OCI-LY3 (cell line): ENCODE data around the gene FBXO41.

Experiments
- H2AFZ ChIP-seq: fragments of 200-600, 300-600 bp; shearing (Covaris generic); 2 replicates; pipeline ENCODE4 v1.6.0; 2014; ENCODE audit warnings: antibody characterized with exemption, low read depth, low read length
- H3K27ac ChIP-seq: fragments of 200-600, 300-600 bp; sonication (generic); 2 replicates; pipeline ENCODE4 v1.5.1; 2014; ENCODE audit warnings: mild to moderate bottlenecking, low read length, moderate library complexity, mixed read lengths
- H3K27me3 ChIP-seq: fragments of 200-600, 300-600 bp; sonication (generic); 2 replicates; pipeline ENCODE4 v1.6.1; 2014; ENCODE audit warnings: low read depth, low read length, mixed read lengths
- H3K36me3 ChIP-seq: fragments of 200-600, 300-600 bp; sonication (generic); replicated peaks from 2 replicates; pipeline ENCODE3; 2014; ENCODE audit warnings: low read depth, low read length, mixed read lengths
- H3K4me1 ChIP-seq: fragments of 300-600, 200-600 bp; sonication (generic); 2 replicates; pipeline ENCODE4 v1.6.1; 2014; ENCODE audit warnings: low read length, mixed read lengths
- H3K4me2 ChIP-seq: fragments of 200-600, 300-600 bp; sonication (generic); 2 replicates; pipeline ENCODE4 v1.6.1; 2014; ENCODE audit warnings: low read length, mixed read lengths
- H3K4me3 ChIP-seq: fragments of 300-600, 200-600 bp; sonication (generic); 2 replicates; pipeline ENCODE4 v1.5.1; 2014; ENCODE audit warnings: antibody characterized with exemption, mild to moderate bottlenecking, low read length, moderate library complexity
- H3K79me2 ChIP-seq: fragments of 300-600, 200-600 bp; shearing (Covaris generic); 2 replicates; pipeline ENCODE4 v1.6.1; 2014; ENCODE audit warnings: mild to moderate bottlenecking, low read length, mixed read lengths
- H3K9ac ChIP-seq: fragments of 300-600, 200-600 bp; shearing (Covaris generic); 2 replicates; pipeline ENCODE4 v1.6.0; 2014; ENCODE audit warnings: mild to moderate bottlenecking, low read length, moderate library complexity
- H3K9me3 ChIP-seq: fragments of 200-600, 300-600 bp; shearing (Covaris generic); 2 replicates; pipeline ENCODE4 v1.6.1; 2014; ENCODE audit warnings: low read length, mixed read lengths; ENCODE audit not compliant: insufficient read depth
- H4K20me1 ChIP-seq: fragments of 200-600, 300-600 bp; sonication (generic); 2 replicates; pipeline ENCODE4 v1.6.1; 2016; ENCODE audit warnings: low read length, mixed read lengths; ENCODE audit not compliant: insufficient read depth
- EZH2phosphoT487 ChIP-seq: fragments of 200-600 bp; shearing (Covaris generic); IDR thresholded peaks from 2 replicates; pipeline ENCODE4 v1.6.1; 2018; ENCODE audit warnings: antibody characterized with exemption, mixed run types, low read depth
- TF ChIP-seq, protein P1 (sequence below): fragments of 200-600, 300-600 bp; sonication (generic); IDR thresholded peaks from 2 replicates; pipeline ENCODE4 v1.5.1; 2014; ENCODE audit warnings: antibody characterized with exemption, low read length, low read depth

The FBXO41 gene

DNA sequence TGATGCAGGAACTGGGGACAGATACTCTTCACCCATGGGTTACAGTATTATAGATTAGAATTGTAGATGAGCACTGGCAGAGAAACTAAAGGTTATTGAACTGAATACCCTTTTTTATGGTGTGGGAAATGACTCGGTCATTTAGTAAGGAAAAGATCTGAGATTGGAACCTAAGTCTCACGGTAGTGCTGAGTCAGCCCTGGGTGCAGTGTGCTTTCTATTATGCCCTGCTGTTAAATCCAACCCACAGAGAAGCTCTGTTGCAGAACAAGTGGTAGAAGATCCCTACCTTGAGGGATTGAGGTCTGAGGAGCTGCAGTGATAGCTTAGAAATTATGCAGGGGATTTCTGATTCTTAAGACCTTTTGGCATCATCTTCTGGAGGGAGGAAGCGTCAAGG, 37.4 kb downstream of the FBXO41 start:
- no peak overlapping the region for H2AFZ ChIP-seq
- no peaks in the 10 kb centered on the region for H3K4me1 ChIP-seq
- H4K20me1 ChIP-seq: 0 out of 2 replicates have a peak, but pooled peaks cover 7% of the 10 kb centered on the region
- H3K9ac ChIP-seq: no peak overlapping the region
- H3K27me3 ChIP-seq: no peaks in the 10 kb centered on the region
- H3K9me3 ChIP-seq: no peaks in the 10 kb centered on the region
- H3K27ac ChIP-seq: no peak overlapping the region
- TF ChIP-seq, protein P1, sequence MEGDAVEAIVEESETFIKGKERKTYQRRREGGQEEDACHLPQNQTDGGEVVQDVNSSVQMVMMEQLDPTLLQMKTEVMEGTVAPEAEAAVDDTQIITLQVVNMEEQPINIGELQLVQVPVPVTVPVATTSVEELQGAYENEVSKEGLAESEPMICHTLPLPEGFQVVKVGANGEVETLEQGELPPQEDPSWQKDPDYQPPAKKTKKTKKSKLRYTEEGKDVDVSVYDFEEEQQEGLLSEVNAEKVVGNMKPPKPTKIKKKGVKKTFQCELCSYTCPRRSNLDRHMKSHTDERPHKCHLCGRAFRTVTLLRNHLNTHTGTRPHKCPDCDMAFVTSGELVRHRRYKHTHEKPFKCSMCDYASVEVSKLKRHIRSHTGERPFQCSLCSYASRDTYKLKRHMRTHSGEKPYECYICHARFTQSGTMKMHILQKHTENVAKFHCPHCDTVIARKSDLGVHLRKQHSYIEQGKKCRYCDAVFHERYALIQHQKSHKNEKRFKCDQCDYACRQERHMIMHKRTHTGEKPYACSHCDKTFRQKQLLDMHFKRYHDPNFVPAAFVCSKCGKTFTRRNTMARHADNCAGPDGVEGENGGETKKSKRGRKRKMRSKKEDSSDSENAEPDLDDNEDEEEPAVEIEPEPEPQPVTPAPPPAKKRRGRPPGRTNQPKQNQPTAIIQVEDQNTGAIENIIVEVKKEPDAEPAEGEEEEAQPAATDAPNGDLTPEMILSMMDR: no peak
- no peak for TF ChIP-seq EZH2phosphoT487
- no peak overlapping the region for H3K4me2 ChIP-seq
- H3K79me2 ChIP-seq: peaks cover 44% of the 10 kb centered on the region
- H3K36me3 ChIP-seq: peaks cover 80% of the 10 kb centered on the region
- H3K4me3 ChIP-seq: no peak overlapping the region

DNA sequence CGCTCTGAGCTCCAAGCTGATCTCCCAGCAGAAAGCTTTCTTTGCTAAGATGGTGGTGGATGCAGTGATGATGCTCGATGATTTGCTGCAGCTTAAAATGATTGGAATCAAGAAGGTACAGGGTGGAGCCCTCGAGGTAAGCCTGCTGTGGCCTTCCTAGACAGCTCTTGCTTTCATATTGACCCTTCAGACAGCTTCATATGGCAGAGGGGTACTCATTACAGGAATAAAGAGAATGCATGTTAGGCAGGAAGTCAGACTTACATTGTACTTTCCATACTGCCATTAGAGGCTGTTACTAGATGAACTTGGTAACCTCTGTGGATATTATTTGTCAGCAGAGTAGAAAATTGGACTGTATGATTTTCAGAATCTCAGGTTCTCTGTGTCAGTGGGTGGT, 39.7 kb downstream of the FBXO41 start:
- no peak overlapping the region for H3K4me3 ChIP-seq
- no peaks in the 10 kb centered on the region for H3K9me3 ChIP-seq
- no peak overlapping the region for H3K4me2 ChIP-seq
- no peak overlapping the region for H3K9ac ChIP-seq
- H2AFZ ChIP-seq: no peak overlapping the region
- H3K79me2 ChIP-seq: peaks cover 62% of the 10 kb centered on the region
- H3K4me1 ChIP-seq: no peaks in the 10 kb centered on the region
- H3K27me3 ChIP-seq: no peaks in the 10 kb centered on the region
- H3K27ac ChIP-seq: no peak overlapping the region
- peaks cover 79% of the 10 kb centered on the region for H3K36me3 ChIP-seq
- H4K20me1 ChIP-seq: peaks cover 3% of the 10 kb centered on the region; the same call in 1 of the 2 replicates
- TF ChIP-seq EZH2phosphoT487: no peak
- TF ChIP-seq, protein P1: no peak

DNA sequence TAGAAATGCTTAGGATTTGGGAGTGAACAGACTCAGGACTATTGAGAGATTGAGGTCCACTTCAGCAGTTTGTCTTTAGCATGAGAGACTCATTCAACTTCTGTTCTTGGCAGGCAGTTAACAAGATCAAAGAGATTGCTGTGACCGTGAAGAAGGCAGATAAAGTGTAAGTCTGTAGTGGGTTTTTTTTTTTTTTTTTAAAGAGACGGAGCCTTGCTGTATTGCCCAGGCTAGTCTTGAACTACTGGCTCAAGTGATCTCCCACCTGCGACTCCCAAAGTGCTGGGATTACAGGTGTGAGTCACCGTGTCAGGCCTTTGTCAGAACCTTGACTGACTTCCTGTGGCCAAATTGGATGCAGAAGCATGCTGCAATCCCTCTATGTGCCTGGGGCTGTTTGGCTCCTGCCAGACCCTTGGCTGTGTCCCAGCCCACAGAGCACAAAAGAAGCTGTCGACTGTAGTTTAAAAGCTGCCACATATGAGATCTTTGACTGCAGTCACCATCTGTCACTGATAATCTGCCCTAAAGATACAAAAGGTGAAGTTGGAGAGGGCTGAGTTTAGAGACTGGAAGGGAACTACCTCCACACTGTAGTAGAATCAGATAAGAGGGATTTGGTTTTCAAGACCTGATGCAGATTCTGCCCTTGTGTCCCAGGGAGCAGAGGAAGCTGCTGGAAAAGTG, 40.3 kb downstream of the FBXO41 start:
- Histone ChIP-seq H2AFZ (no peak overlapping the region), H3K36me3 (peaks cover 78% of the 10 kb centered on the region), H3K27me3 (no peaks in the 10 kb centered on the region), H3K79me2 (peaks cover 65% of the 10 kb centered on the region), H3K27ac (no peak overlapping the region), H3K4me3 (no peak overlapping the region), H3K9ac (no peak overlapping the region), H3K4me2 (no peak overlapping the region), H3K4me1 (no peaks in the 10 kb centered on the region), H4K20me1 (peaks cover 9% of the 10 kb centered on the region), H3K9me3 (no peaks in the 10 kb centered on the region)
- TF ChIP-seq, protein P1: no peak
- no peak for TF ChIP-seq EZH2phosphoT487

DNA sequence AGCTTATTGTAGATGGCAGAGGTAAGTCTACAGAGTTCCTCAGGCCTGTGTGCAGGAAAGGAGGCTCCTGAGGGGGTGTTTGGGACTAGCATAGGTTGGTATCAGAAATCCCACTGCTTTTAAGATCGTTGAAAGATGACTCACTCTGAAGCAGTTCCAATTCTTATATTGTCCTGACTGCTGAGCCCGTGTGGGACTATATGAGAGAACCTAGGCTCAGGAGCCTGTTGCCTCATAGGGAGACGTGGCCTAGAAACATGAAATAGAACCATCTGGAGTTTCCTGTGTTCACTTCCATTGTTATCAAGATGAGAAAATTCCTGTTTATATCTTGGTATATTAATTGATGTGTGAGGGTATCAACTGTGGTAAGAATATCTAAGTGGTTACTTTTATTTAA, 44.5 kb downstream of the FBXO41 start:
- TF ChIP-seq, protein P1: no peak
- TF ChIP-seq EZH2phosphoT487: no peak
- Histone ChIP-seq H3K4me1 (peaks cover 14% of the 10 kb centered on the region), H3K79me2 (peaks cover 90% of the 10 kb centered on the region), H3K9me3 (no peaks in the 10 kb centered on the region), H3K36me3 (peaks cover 52% of the 10 kb centered on the region), H3K27me3 (no peaks in the 10 kb centered on the region), H3K4me2 (no peak overlapping the region), H2AFZ (no peak overlapping the region), H4K20me1 (peaks cover 46% of the 10 kb centered on the region), H3K4me3 (no peak overlapping the region), H3K9ac (no peak overlapping the region), H3K27ac (no peak overlapping the region)
